Endothelial cell of umbilical vein (primary cell): Measurements from ENCODE around the gene BMPR1B.

ENCODE experiments used
- CTCF ChIP-seq, 2 donors: IDR thresholded peaks; 1 replicate in 1 of 2; 2 replicates in 1 of 2; pipeline ENCODE4 v1.5.1; 2011; ENCODE audit warnings: low read length in 2 of 2, mild to moderate bottlenecking in 2 of 2, moderate library complexity in 2 of 2, control low read depth in 1 of 2, inconsistent platforms in 1 of 2, low read depth in 1 of 2; ENCODE audit not compliant: insufficient read depth in 1 of 2; ENCODE audit errors: extremely low read depth in 1 of 2
- MYC ChIP-seq: IDR thresholded peaks from one replicate; pipeline ENCODE4 v1.6.1; 2011; ENCODE audit warnings: mild to moderate bottlenecking, low read depth, low read length
- POLR2AphosphoS5 ChIP-seq: IDR thresholded peaks from 2 replicates; pipeline ENCODE4 v1.6.1; 2012; ENCODE audit warnings: low read depth, mild to moderate bottlenecking, control low read depth, low read length, moderate library complexity; ENCODE audit not compliant: insufficient read depth

- no peak for TF ChIP-seq CTCF (IDR thresholded peaks at IDR 0.05; ENCODE audit: extremely low read depth in 1 of 2, insufficient read depth in 1 of 2, low read depth in 1 of 2, low read length in 2 of 2)
- TF ChIP-seq POLR2AphosphoS5 = no peak
- TF ChIP-seq MYC = no peak
Observed at GRCh38 chr4:94968493-94968892, 210.7 kb downstream of the BMPR1B start.
